ENCODE data around the gene UBA52. TPM values are rescaled to one million over a fixed set of nuclear protein-coding genes. Genes with fewer than 3 reads are reported as not detected.

Gene UBA52
- total and polyA plus RNA-seq, 2 of the 13 experiments (the other 11 are each of a cell fraction or from before 2014, with no cell fraction given): 959 to 1,782 TPM

DNA sequence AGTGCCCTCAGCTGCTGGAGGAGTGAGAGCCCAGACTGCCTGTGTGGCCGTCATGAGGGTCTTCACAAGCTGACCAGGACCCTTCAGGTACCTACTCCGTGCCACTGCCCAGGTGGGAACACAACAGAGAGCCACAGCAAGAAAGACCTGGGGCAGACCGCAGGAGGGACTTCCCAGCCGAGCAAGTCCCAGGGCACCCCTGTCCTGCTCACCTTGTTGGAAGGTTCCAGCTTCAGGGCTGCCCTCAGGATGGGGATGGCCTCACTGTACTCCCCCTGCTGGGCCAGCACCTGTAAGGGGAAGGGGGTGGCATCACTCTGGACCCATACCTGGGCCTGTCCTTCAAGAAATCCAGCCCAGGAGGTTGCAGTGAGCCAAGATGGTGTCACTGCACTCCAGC, 38.6 kb upstream of the UBA52 start:
- DNase-seq (ENCODE audit: low spot score) (no peak), ATAC-seq (no peak), FAIRE-seq (no peak)
- POLR2A ChIA-PET: no interaction called here
- Histone ChIP-seq H3K79me2 (ENCODE audit: insufficient read depth, low read length) (no peaks in the 10 kb centered on the region), H3K9me3 (ENCODE audit: low read length) (no peaks in the 10 kb centered on the region), H3K36me3 (replicated peaks in 1 of 2; ENCODE audit: control insufficient read depth in 1 of 2, insufficient read depth in 2 of 2, low read length in 2 of 2) (peaks cover 0 to 19% of the 10 kb centered on the region in 2 experiments; a peak in 4 of 5 replicates), H3K4me2 (ENCODE audit: low read depth, low read length) (no peak overlapping the region), H4K20me1 (ENCODE audit: insufficient read depth, low read length) (no peaks in the 10 kb centered on the region), H2AFZ (ENCODE audit: low read length) (no peak overlapping the region), H3K27ac (ENCODE audit: extremely low read length, insufficient read depth, low read length) (no peak overlapping the region), H3K9ac (ENCODE audit: insufficient read depth, low read depth, low read length) (no peak overlapping the region), H3K4me1 (ENCODE audit: insufficient read depth, low read length) (no peaks in the 10 kb centered on the region), H3K27me3 (ENCODE audit: control insufficient read depth in 1 of 2, insufficient read depth in 2 of 2, low read length in 2 of 2) (no peaks in the 10 kb centered on the region), H3K4me3 (replicated peaks in 1 of 3; ENCODE audit: insufficient read depth in 1 of 3, low read depth in 2 of 3, low read length in 3 of 3) (no peak overlapping the region)
- in situ Hi-C loops (cut with HindIII; ENCODE audit: extremely low pct_ligation_motif_present, low pct_unique_long_range_greater_than_20kb) (no loop called here), intact Hi-C loops (cut with micrococcal nuclease; ENCODE audit: unreplicated experiment) (no loop called here)
- WGBS (ENCODE audit: low lambda C conversion rate): 100% methylated on average over 3 of the region's 4 CpGs
- CTCF ChIA-PET (ENCODE audit: low intra/inter-chr PET ratio, low total read pairs): no interaction called here
- no TSS peak for BruUV-seq (replicated peaks)
- TF ChIP-seq ATF7-NPFF (CRISPR knock-in tag; IDR thresholded peaks at IDR 0.05; ENCODE audit: low read depth): no peak
- no peak for TF ChIP-seq ZNF839 (CRISPR knock-in tag; IDR thresholded peaks at IDR 0.05; ENCODE audit: borderline replicate concordance)
- TF ChIP-seq, protein P1, sequence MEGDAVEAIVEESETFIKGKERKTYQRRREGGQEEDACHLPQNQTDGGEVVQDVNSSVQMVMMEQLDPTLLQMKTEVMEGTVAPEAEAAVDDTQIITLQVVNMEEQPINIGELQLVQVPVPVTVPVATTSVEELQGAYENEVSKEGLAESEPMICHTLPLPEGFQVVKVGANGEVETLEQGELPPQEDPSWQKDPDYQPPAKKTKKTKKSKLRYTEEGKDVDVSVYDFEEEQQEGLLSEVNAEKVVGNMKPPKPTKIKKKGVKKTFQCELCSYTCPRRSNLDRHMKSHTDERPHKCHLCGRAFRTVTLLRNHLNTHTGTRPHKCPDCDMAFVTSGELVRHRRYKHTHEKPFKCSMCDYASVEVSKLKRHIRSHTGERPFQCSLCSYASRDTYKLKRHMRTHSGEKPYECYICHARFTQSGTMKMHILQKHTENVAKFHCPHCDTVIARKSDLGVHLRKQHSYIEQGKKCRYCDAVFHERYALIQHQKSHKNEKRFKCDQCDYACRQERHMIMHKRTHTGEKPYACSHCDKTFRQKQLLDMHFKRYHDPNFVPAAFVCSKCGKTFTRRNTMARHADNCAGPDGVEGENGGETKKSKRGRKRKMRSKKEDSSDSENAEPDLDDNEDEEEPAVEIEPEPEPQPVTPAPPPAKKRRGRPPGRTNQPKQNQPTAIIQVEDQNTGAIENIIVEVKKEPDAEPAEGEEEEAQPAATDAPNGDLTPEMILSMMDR (CRISPR knock-in tag; IDR thresholded peaks at IDR 0.05): 0 out of 2 replicates have a peak, but pooled peaks have one; percentile 9
- no peak for TF ChIP-seq SATB2 (CRISPR knock-in tag; IDR thresholded peaks at IDR 0.05)
- TF ChIP-seq, protein P2, sequence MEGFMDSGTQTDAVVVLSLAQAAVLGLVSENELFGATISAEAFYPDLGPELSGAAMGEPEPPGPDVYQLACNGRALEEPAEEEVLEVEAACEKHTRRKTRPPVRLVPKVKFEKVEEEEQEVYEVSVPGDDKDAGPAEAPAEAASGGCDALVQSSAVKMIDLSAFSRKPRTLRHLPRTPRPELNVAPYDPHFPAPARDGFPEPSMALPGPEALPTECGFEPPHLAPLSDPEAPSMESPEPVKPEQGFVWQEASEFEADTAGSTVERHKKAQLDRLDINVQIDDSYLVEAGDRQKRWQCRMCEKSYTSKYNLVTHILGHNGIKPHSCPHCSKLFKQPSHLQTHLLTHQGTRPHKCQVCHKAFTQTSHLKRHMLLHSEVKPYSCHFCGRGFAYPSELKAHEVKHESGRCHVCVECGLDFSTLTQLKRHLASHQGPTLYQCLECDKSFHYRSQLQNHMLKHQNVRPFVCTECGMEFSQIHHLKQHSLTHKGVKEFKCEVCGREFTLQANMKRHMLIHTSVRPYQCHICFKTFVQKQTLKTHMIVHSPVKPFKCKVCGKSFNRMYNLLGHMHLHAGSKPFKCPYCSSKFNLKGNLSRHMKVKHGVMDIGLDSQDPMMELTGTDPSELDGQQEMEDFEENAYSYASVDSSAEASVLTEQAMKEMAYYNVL (CRISPR knock-in tag; IDR thresholded peaks at IDR 0.05; ENCODE audit: borderline replicate concordance): no peak
- TF ChIP-seq, protein P3, sequence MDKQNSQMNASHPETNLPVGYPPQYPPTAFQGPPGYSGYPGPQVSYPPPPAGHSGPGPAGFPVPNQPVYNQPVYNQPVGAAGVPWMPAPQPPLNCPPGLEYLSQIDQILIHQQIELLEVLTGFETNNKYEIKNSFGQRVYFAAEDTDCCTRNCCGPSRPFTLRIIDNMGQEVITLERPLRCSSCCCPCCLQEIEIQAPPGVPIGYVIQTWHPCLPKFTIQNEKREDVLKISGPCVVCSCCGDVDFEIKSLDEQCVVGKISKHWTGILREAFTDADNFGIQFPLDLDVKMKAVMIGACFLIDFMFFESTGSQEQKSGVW (CRISPR knock-in tag; IDR thresholded peaks at IDR 0.05; ENCODE audit: borderline replicate concordance): no peak
- no peak for TF ChIP-seq ZC3H4 (CRISPR knock-in tag; IDR thresholded peaks at IDR 0.05; ENCODE audit: borderline replicate concordance)
- TF ChIP-seq HNRNPLL (IDR thresholded peaks at IDR 0.05; ENCODE audit: low read depth, low read length, poor library complexity, severe bottlenecking): no peak
- TF ChIP-seq, protein P4, sequence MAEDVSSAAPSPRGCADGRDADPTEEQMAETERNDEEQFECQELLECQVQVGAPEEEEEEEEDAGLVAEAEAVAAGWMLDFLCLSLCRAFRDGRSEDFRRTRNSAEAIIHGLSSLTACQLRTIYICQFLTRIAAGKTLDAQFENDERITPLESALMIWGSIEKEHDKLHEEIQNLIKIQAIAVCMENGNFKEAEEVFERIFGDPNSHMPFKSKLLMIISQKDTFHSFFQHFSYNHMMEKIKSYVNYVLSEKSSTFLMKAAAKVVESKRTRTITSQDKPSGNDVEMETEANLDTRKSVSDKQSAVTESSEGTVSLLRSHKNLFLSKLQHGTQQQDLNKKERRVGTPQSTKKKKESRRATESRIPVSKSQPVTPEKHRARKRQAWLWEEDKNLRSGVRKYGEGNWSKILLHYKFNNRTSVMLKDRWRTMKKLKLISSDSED (CRISPR knock-in tag; IDR thresholded peaks at IDR 0.05): no peak
- TF ChIP-seq ZMYM3 (CRISPR knock-in tag; IDR thresholded peaks at IDR 0.05): peak; percentile 69
- no peak for TF ChIP-seq ZNF761 (CRISPR knock-in tag; conservative IDR thresholded peaks at IDR 0.05)
- TF ChIP-seq FOSL1 (CRISPR knock-in tag; IDR thresholded peaks at IDR 0.05; ENCODE audit: borderline replicate concordance): no peak
- TF ChIP-seq NR2F1 (CRISPR knock-in tag; IDR thresholded peaks at IDR 0.05): no peak
- TF ChIP-seq, protein P5, sequence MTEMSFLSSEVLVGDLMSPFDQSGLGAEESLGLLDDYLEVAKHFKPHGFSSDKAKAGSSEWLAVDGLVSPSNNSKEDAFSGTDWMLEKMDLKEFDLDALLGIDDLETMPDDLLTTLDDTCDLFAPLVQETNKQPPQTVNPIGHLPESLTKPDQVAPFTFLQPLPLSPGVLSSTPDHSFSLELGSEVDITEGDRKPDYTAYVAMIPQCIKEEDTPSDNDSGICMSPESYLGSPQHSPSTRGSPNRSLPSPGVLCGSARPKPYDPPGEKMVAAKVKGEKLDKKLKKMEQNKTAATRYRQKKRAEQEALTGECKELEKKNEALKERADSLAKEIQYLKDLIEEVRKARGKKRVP (CRISPR knock-in tag; IDR thresholded peaks at IDR 0.05): no peak
- no peak for TF ChIP-seq ZNF143 (CRISPR knock-in tag; IDR thresholded peaks at IDR 0.05)
